Smooth muscle cell (in vitro differentiated cells): Measurements from ENCODE around the gene ZNF324B. TPM values are rescaled to one million over a fixed set of nuclear protein-coding genes. Genes with fewer than 3 reads are reported as not detected.

Source experiments
- DNase-seq: peaks from one replicate; lab custom pipeline; 2025; ENCODE audit not compliant: unreplicated experiment; lab: John Stamatoyannopoulos, UW
- H2AFZ ChIP-seq: fragments of 200-600 bp; sonication (generic); 2 replicates; pipeline ENCODE4 v1.6.0; 2016; ENCODE audit warnings: antibody characterized with exemption, low read depth, mild to moderate bottlenecking
- H3F3A ChIP-seq: fragments of 200-600 bp; sonication (generic); 2 replicates; pipeline ENCODE4 v1.6.0; 2017; ENCODE audit warnings: antibody characterized with exemption, low read depth
- H3K27ac ChIP-seq: fragments of 200-600 bp; sonication (generic); 2 replicates; pipeline ENCODE4 v1.5.1; 2016; ENCODE audit warnings: low read depth, mild to moderate bottlenecking
- H3K27me3 ChIP-seq: fragments of 200-600 bp; sonication (generic); 2 replicates; pipeline ENCODE4 v1.6.1; 2016; ENCODE audit warnings: low read depth, mild to moderate bottlenecking
- H3K36me3 ChIP-seq: fragments of 200-600 bp; sonication (generic); 2 replicates; pipeline ENCODE4 v1.5.1; 2016; ENCODE audit warnings: low read depth
- H3K4me1 ChIP-seq: fragments of 200-600 bp; sonication (generic); 2 replicates; pipeline ENCODE4 v1.5.1; 2016; ENCODE audit warnings: low read depth
- H3K4me2 ChIP-seq: fragments of 200-600 bp; sonication (generic); 2 replicates; pipeline ENCODE4 v1.6.0; 2016; ENCODE audit warnings: mild to moderate bottlenecking
- H3K4me3 ChIP-seq: fragments of 200-600 bp; sonication (generic); 2 replicates; pipeline ENCODE4 v1.5.1; 2016; ENCODE audit warnings: mild to moderate bottlenecking
- H3K79me2 ChIP-seq: fragments of 200-600 bp; sonication (generic); 2 replicates; pipeline ENCODE4 v1.6.0; 2016; ENCODE audit warnings: low read depth, mild to moderate bottlenecking
- H3K9ac ChIP-seq: fragments of 200-600 bp; sonication (generic); 2 replicates; pipeline ENCODE4 v1.6.0; 2016; ENCODE audit warnings: low read depth
- H3K9me3 ChIP-seq: fragments of 200-600 bp; sonication (generic); replicated peaks from 2 replicates; pipeline ENCODE4 v1.5.1; 2016; ENCODE audit warnings: low read depth
- H4K20me1 ChIP-seq: fragments of 200-600 bp; sonication (generic); 2 replicates; pipeline ENCODE4 v1.6.0; 2016; ENCODE audit warnings: low read depth
- CTCF ChIP-seq: fragments of 200-600 bp; sonication (generic); IDR thresholded peaks from 2 replicates; pipeline ENCODE4 v1.5.1; 2017; ENCODE audit warnings: borderline replicate concordance, mild to moderate bottlenecking, antibody characterized with exemption; ENCODE audit not compliant: insufficient read depth, poor library complexity, severe bottlenecking
- WGBS: methylation state at CpG from one replicate; pipeline ENCODE4 v1.1.7; 2016; ENCODE audit warnings: low lambda C conversion rate; 5-methylcytosine and 5-hydroxymethylcytosine counted together
- polyA plus RNA-seq: library from polyadenylated mRNA; unstranded; fragments of >200 nt; fragmentation: Nextera tagmentation; extraction: Ambion mirVana; gene quantifications from 2 replicates; pipeline ENCODE4 v1.2.1, GENCODE V29; 2016
- total RNA-seq: library from RNA; depleted of rRNA; stranded (reverse); fragments of >200 nt; gene quantifications from 2 replicates; pipeline ENCODE4 v1.2.3, GENCODE V29; 2014

ZNF324B gene
- total and polyA plus RNA-seq, 2 experiments from 2014 or later, result 2.6 to 3.1 TPM

- no peak for DNase-seq
- WGBS, result 77% methylated on average over 2 of the region's 2 CpGs
- Histone ChIP-seq H3K4me3 (no peak overlapping the region), H2AFZ (no peak overlapping the region), H3K9ac (no peak overlapping the region), H3K4me1 (no peaks in the 10 kb centered on the region), H3K79me2 (no peaks in the 10 kb centered on the region), H4K20me1 (no peaks in the 10 kb centered on the region), H3K9me3 (no peaks in the 10 kb centered on the region), H3F3A (no peaks in the 10 kb centered on the region), H3K36me3 (no peaks in the 10 kb centered on the region), H3K4me2 (no peak overlapping the region), H3K27ac (no peak overlapping the region), H3K27me3 (no peaks in the 10 kb centered on the region)
- no peak for TF ChIP-seq CTCF
Measured at GRCh38 chr19:58460039-58460438, 8.6 kb downstream of the ZNF324B start.

- no peaks in the 10 kb centered on the region for H3K27me3 ChIP-seq
- no peaks in the 10 kb centered on the region for H3F3A ChIP-seq
- peak overlapping the region; percentile 87 for H3K4me3 ChIP-seq
- DNase-seq, result no peak
- H3K27ac ChIP-seq, result no peak overlapping the region
- peaks cover 17% of the 10 kb centered on the region for H4K20me1 ChIP-seq
- peak overlapping the region; percentile 7 for H3K9ac ChIP-seq
- no peaks in the 10 kb centered on the region for H3K9me3 ChIP-seq
- no peak for TF ChIP-seq CTCF
- 47% methylated on average over 20 of the region's 20 CpGs for WGBS
- peak overlapping the region; percentile 93 for H3K4me2 ChIP-seq
- no peaks in the 10 kb centered on the region for H3K4me1 ChIP-seq
- H2AFZ ChIP-seq, result peak overlapping the region; percentile 87
- H3K36me3 ChIP-seq, result no peaks in the 10 kb centered on the region
- H3K79me2 ChIP-seq, result peaks cover 12% of the 10 kb centered on the region
Measured at GRCh38 chr19:58466089-58466759, 14.8 kb downstream of the ZNF324B start.

- H3K9ac ChIP-seq, result peak within 1 kb of the TSS; percentile 88
Measured at GRCh38 chr19:58466760-58467589, 15.6 kb downstream of the ZNF324B start, which contains the start of gene ZNF324. ZNF324 (plus strand) TSS chr19:58467080; CDS start chr19:58469186, 2,106 bp downstream.

More at GRCh38 chr19:58466760-58467589, 15.6 kb downstream of the ZNF324B start, which contains the start of gene ZNF324:
- no peaks in the 10 kb centered on the region for H3K36me3 ChIP-seq
- no peaks in the 10 kb centered on the region for H3K9me3 ChIP-seq
- peak within 1 kb of the TSS; percentile 90 for H3K27ac ChIP-seq
- peaks cover 17% of the 10 kb centered on the region for H4K20me1 ChIP-seq
- peaks cover 12% of the 10 kb centered on the region for H3K79me2 ChIP-seq
- no peaks in the 10 kb centered on the region for H3K4me1 ChIP-seq
- peak within 1 kb of the TSS; percentile 87 for H2AFZ ChIP-seq
- H3F3A ChIP-seq, result no peaks in the 10 kb centered on the region
- 1% methylated on average over 83 of the region's 92 CpGs for WGBS
- peak within 1 kb of the TSS; percentile 93 for H3K4me2 ChIP-seq
- DNase-seq, result peak; percentile 88
- peak within 1 kb of the TSS; percentile 87 for H3K4me3 ChIP-seq
- no peak for TF ChIP-seq CTCF
- H3K27me3 ChIP-seq, result no peaks in the 10 kb centered on the region
